ENCODE data around the gene RTBDN. TPM values are rescaled to one million over a fixed set of nuclear protein-coding genes. Genes with fewer than 3 reads are reported as not detected.
"Not testable (repeated sequence)": the region's sequence is repeated elsewhere in the genome, so short reads cannot be mapped to it uniquely, and the experiment has no call there.

Gene RTBDN
- total RNA-seq, 1 donor from 2014 or later: not detected

GRCh38 chr19:12825254-12826131 lies 8.9 kb downstream of the RTBDN start:
- DNase-seq (ENCODE audit: low spot score): no peak

- no peak for DNase-seq (ENCODE audit: low spot score)
Measured at GRCh38 chr19:12821761-12822160, 12.6 kb downstream of the RTBDN start.

DNA sequence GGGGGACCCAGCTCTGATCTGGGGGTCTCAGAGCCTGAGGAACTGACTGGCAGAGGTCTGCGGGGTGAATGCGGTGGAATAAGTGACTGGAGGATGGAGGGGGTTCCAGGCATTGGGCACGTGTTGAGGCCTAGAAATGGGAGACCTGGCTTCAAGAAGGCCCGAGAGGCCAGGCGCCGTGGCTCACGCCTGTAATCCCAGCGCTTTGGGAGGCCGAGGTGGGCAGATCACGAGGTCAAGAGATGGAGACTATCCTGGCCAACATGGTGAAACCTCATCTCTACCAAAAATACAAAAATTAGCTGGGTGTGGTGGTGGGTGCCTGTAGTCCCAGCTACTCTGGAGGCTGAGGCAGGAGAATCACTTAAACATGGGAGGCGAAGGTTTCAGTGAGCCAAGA lies 16.6 kb downstream of the RTBDN start:
- not testable (repeated sequence) for DNase-seq (ENCODE audit: low spot score)

GRCh38 chr19:12817188-12817587 lies 17.2 kb downstream of the RTBDN start:
- DNase-seq (ENCODE audit: low spot score): not testable (repeated sequence)

- DNase-seq (ENCODE audit: low spot score): no peak
Measured at GRCh38 chr19:12815088-12815487, 19.3 kb downstream of the RTBDN start.

GRCh38 chr19:12806242-12807081 lies 27.9 kb downstream of the RTBDN start, which contains the start of gene RNASEH2A:
Gene RNASEH2A (plus strand): TSS chr19:12806584. CDS start chr19:12806674, 90 bp downstream.
- peak; percentile 89 for DNase-seq (ENCODE audit: low spot score)

DNA sequence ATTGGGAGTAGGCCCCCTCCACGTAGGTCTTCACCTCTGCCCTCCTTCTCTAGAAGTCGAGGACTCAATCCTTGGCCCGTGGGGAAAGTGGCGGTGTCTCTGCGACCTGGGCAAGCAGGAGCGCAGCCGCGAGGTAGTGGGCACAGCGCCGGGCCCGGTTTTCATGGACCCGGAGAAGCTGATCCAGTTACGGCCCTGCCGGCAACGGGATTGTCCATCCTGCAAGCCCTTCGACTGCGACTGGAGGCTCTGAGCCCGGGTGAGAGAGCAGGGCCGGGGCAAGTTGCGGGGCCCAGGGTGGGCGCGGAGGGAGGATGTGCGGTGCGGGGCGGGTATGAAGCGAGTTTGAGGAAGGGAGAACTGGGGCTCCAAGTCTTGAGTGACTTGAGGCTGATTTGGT lies 30.3 kb downstream of the RTBDN start:
- no peak for DNase-seq (ENCODE audit: low spot score)

- DNase-seq (ENCODE audit: low spot score): no peak
Measured at GRCh38 chr19:12802267-12803106, 31.9 kb downstream of the RTBDN start.

- DNase-seq (ENCODE audit: low spot score): no peak
Measured at GRCh38 chr19:12801466-12802266, 32.7 kb downstream of the RTBDN start, which contains the start of the genes PRDX2 and THSD8. Gene PRDX2 (minus strand): TSS chr19:12801800. CDS start chr19:12801261, 539 bp downstream. Gene THSD8 (plus strand): TSS chr19:12802069. CDS start chr19:12802072, 3 bp downstream.

DNA sequence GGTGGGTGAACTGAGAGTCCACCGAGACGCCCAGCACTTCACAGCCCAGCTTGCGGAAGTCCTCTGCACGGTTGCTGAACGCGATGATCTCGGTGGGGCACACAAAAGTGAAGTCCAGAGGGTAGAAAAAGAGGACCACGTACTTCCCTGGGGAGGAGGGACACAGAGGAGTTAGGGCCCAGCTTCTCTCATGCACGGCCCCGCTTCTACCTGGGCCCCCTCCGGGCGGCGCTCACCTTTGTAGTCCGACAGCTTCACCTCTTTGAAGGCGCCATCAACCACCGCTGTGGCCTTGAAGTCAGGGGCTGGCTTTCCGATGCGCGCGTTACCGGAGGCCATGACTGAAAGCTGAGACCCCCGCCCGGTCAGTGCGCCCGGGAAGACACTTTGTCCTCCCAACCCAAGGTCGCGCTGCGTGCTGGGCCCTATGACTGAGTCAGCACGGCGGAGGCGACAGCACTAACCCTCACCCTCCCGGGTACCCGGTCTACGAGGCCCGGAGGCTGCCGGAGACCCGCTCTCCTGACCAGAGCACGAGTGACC lies 33.4 kb downstream of the RTBDN start:
- DNase-seq (ENCODE audit: low spot score): no peak

DNA sequence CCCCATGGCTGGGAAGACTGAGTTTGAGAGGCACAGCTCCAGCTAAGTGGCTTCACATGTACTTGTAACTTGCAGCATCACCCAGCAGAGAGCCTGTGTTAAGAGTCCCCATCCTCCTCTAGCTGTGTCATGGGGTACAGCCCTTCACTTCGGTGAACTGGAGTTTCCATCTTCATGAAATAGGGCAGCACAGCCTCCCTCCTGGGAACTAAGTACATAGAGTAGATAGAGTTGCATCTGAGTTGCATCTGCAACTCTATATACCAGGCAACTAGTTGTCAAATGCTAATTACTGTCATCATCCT lies 34.0 kb downstream of the RTBDN start:
- DNase-seq (ENCODE audit: low spot score): no peak

DNA sequence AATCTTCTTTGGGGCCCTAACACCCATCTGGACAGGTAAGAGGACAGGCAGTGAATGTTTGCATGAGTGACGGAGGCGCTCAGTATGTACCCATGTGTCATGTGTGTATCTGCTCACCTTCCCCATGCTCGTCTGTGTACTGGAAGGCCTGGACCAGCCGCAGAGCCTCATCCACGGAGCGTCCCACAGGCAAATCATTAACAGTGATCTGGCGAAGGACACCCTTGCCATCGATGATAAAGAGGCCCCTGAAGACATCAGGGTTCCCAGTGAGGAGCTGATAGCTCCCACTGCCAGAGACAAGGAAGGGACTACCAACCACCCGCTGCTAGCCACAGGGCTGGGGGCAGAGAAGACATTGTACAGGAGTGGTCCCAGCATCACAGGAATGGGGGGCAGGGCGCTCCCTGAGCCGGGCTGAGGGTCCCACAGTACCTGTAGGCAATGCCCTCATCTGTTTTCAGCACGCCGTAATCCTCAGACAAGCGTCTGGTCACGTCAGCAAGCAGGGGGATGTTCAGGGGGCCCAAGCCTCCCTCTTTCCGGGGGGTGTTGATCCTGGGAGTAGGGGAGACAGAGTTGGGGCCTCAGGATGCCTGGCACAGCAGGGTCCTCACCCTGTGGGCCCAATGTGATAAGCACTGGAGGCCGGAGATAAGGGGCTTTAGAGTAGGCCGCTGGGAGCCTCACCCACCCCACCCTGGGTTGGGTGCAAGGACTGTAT lies 34.5 kb downstream of the RTBDN start:
- DNase-seq (ENCODE audit: low spot score): no peak

DNA sequence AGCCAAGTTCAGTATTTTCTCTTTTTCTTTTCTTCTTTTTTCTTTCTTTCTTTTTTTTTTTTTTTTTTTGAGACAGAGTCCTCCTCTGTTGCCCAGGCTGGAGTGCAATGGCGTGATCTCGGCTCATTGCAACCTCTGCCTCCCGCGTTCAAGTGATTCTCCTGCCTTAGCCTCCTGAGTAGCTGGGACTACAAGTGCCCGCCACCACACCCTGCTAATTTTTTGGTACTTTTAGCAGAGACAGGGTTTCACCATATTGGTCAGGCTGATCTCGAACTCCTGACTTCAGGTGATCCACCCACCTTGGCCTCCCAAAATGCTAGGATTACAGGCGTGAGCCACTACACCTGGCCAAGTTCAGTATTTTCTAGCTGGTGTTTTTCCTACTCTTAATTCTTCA lies 36.8 kb downstream of the RTBDN start:
- not testable (repeated sequence) for DNase-seq (ENCODE audit: low spot score)

DNA sequence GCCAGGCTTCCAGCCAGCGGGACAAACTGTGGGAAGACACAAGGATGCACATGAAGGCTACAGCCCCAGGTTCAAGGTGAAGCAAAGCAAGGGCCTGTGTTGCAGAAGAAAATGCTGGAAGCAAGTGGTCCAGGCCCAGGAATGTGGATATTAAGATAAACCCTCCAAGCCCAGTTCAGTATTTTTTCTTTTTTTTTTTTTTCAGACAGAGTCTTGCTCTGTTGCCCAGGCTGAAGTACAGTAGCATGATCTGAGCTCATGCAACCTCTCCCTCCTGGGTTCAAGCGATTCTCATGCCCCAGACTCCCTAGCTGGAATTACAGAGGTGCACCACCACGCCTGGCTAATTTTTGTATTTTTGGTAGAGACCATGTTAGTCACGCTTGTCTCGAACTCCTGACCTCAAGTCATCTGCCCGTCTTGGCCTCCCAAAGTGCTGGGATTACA lies 37.2 kb downstream of the RTBDN start:
- no peak for DNase-seq (ENCODE audit: low spot score)

- peak; percentile 83 for DNase-seq (ENCODE audit: low spot score)
Measured at GRCh38 chr19:12796146-12797071, 38.0 kb downstream of the RTBDN start.

- DNase-seq (ENCODE audit: low spot score): no peak
Measured at GRCh38 chr19:12794971-12795381, 39.4 kb downstream of the RTBDN start.

- peak; percentile 45 for DNase-seq (ENCODE audit: low spot score)
Measured at GRCh38 chr19:12794196-12794941, 40.0 kb downstream of the RTBDN start.
